ENCODE measurements around the gene FNDC3B. TPM values are rescaled to one million over a fixed set of nuclear protein-coding genes. Genes with fewer than 3 reads are reported as not detected.

FNDC3B gene
- total RNA-seq, 1 experiment from 2014 or later = 48.6 TPM

GRCh38 chr3:172231318-172231901 is 192.0 kb downstream of the FNDC3B start:
- Histone ChIP-seq H3F3A (ENCODE audit: low read length, unreplicated experiment) (no peaks in the 10 kb centered on the region), H3K4me1 (ENCODE audit: insufficient read depth, low read length) (no peaks in the 10 kb centered on the region), H3K79me2 (ENCODE audit: low read length) (peaks cover 11% of the 10 kb centered on the region; the same call in 1 of the 2 replicates), H3K9me3 (ENCODE audit: low read length) (no peaks in the 10 kb centered on the region), H3K27me3 (ENCODE audit: low read length) (no peaks in the 10 kb centered on the region), H3K4me3 (ENCODE audit: low read length) (no peak overlapping the region), H3K4me2 (ENCODE audit: low read length) (no peak overlapping the region), H2AFZ (ENCODE audit: low read length) (no peak overlapping the region), H3K9me2 (replicated peaks; ENCODE audit: low read length) (no peaks in the 10 kb centered on the region), H3K27ac (ENCODE audit: low read length) (no peak overlapping the region), H3K9ac (ENCODE audit: low read length) (no peak overlapping the region), H3K36me3 (ENCODE audit: low read depth, low read length) (peaks cover 15% of the 10 kb centered on the region; the same call in 1 of the 2 replicates), H4K20me1 (ENCODE audit: low read length) (no peaks in the 10 kb centered on the region)
- TF ChIP-seq EZH2phosphoT487 (IDR thresholded peaks at IDR 0.05; ENCODE audit: borderline replicate concordance, low read length) = no peak
- TF ChIP-seq CTCF (conservative IDR thresholded peaks at IDR 0.05; ENCODE audit: low read depth, low read length) = no peak
- CTCF ChIA-PET = no interaction called here
- intact Hi-C loops (cut with micrococcal nuclease) = no loop called here
- no peak for ATAC-seq
- no peak for DNase-seq
- no TSS peak for BruUV-seq (replicated peaks)
- POLR2A ChIA-PET (ENCODE audit: unreplicated experiment) = no interaction called here

- no peaks in the 10 kb centered on the region for H4K20me1 ChIP-seq (ENCODE audit: low read length)
- H3K4me1 ChIP-seq (ENCODE audit: insufficient read depth, low read length) = no peaks in the 10 kb centered on the region
- no TSS peak for BruUV-seq (replicated peaks)
- peaks cover 11% of the 10 kb centered on the region; the same call in 1 of the 2 replicates for H3K79me2 ChIP-seq (ENCODE audit: low read length)
- no peak overlapping the region for H3K27ac ChIP-seq (ENCODE audit: low read length)
- H3K36me3 ChIP-seq (ENCODE audit: low read depth, low read length) = peaks cover 8% of the 10 kb centered on the region; the same call in 1 of the 2 replicates
- no peaks in the 10 kb centered on the region for H3K9me2 ChIP-seq (replicated peaks; ENCODE audit: low read length)
- no peak overlapping the region for H3K9ac ChIP-seq (ENCODE audit: low read length)
- intact Hi-C loops (cut with micrococcal nuclease) = no loop called here
- TF ChIP-seq CTCF (conservative IDR thresholded peaks at IDR 0.05; ENCODE audit: low read depth, low read length) = no peak
- TF ChIP-seq EZH2phosphoT487 (IDR thresholded peaks at IDR 0.05; ENCODE audit: borderline replicate concordance, low read length) = no peak
- TF ChIP-seq EZH2 (IDR thresholded peaks at IDR 0.05; ENCODE audit: low read length, unreplicated experiment) = no peak
- no peaks in the 10 kb centered on the region for H3K9me3 ChIP-seq (ENCODE audit: low read length)
- no peak overlapping the region for H3K4me3 ChIP-seq (ENCODE audit: low read length)
- no peak overlapping the region for H3K4me2 ChIP-seq (ENCODE audit: low read length)
- no peak for ATAC-seq
- no peaks in the 10 kb centered on the region for H3F3A ChIP-seq (ENCODE audit: low read length, unreplicated experiment)
- H3K27me3 ChIP-seq (ENCODE audit: low read length) = no peaks in the 10 kb centered on the region
- POLR2A ChIA-PET (ENCODE audit: unreplicated experiment) = no interaction called here
- H2AFZ ChIP-seq (ENCODE audit: low read length) = no peak overlapping the region
- CTCF ChIA-PET = no interaction called here
- no peak for DNase-seq
These were observed 193.3 kb downstream of the FNDC3B start for GRCh38 chr3:172232579-172233212.
